ENCODE results near the gene SHLD1. TPM values are rescaled to one million over a fixed set of nuclear protein-coding genes. Genes with fewer than 3 reads are reported as not detected.

Gene SHLD1
- total RNA-seq, 1 experiment from 2014 or later = 2.4 TPM

DNA sequence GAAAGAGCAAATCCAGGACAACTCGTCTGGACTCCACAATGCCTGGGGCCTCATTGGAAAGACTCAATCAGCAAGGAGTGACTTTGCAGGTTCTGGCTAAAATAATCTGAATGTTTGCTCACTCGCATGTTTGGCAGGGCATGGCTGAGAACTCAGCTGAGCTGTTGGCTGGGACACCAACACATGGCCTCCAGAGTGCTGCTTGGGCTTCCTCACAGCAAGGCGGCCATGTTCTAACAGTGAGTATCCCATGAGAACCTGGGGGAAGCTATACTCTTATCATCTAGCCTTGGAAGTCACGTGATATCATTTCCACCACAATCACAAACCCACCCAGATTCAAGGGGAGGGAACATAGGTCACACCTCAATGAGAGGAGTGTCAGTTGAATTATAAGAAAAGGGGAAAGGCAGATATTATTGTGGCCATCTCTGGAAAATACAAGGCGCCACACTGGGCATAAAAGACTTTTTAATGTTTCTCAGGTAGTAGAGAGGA is 23.1 kb upstream of the SHLD1 start:
- H3K27ac ChIP-seq (ENCODE audit: low read depth, low read length) = no peak overlapping the region
- intact Hi-C loops (cut with micrococcal nuclease) = no loop called here
- no peak overlapping the region for H3K4me2 ChIP-seq (ENCODE audit: low read length)
- H4K20me1 ChIP-seq (ENCODE audit: insufficient read depth) = no peaks in the 10 kb centered on the region
- TF ChIP-seq JUND (IDR thresholded peaks at IDR 0.05) = no peak
- H2AFZ ChIP-seq (ENCODE audit: low read depth, low read length, poor library complexity, severe bottlenecking) = no peak overlapping the region
- no peaks in the 10 kb centered on the region for H3K79me2 ChIP-seq (ENCODE audit: insufficient read depth, low read length)
- H3K4me1 ChIP-seq (ENCODE audit: control insufficient read depth in 1 of 2, insufficient read depth in 2 of 2, low read length in 2 of 2) = no peaks in the 10 kb centered on the region
- peaks cover 0 to 6% of the 10 kb centered on the region in 2 experiments; a peak in 1 of 4 replicates for H3K9me3 ChIP-seq (ENCODE audit: control insufficient read depth in 1 of 2, insufficient read depth in 1 of 2, low read depth in 1 of 2, low read length in 2 of 2)
- POLR2A ChIA-PET = no interaction called here
- DNase-seq (ENCODE audit: low read depth, low spot score) (no peak), ATAC-seq (no peak)
- H3K9me2 ChIP-seq (ENCODE audit: insufficient read depth) = no peaks in the 10 kb centered on the region
- H3K9ac ChIP-seq (ENCODE audit: low read length) = no peak overlapping the region
- no peaks in the 10 kb centered on the region for H3K36me3 ChIP-seq (ENCODE audit: control insufficient read depth in 1 of 2, insufficient read depth in 2 of 2, low read length in 2 of 2)
- RAD21 ChIA-PET (ENCODE audit: low non-redundant PET in 1 of 2, low total read pairs in 2 of 2, uncharacterized antibody in 2 of 2, unreplicated experiment in 2 of 2) = no interaction called here
- BruUV-seq (replicated peaks) = no TSS peak
- H3K4me3 ChIP-seq (replicated peaks in 1 of 2; ENCODE audit: low read depth in 1 of 2, low read length in 2 of 2) = no peak overlapping the region
- CTCF ChIA-PET = no interaction called here
- no peaks in the 10 kb centered on the region for H3K27me3 ChIP-seq (ENCODE audit: insufficient read depth, low read length)

DNA sequence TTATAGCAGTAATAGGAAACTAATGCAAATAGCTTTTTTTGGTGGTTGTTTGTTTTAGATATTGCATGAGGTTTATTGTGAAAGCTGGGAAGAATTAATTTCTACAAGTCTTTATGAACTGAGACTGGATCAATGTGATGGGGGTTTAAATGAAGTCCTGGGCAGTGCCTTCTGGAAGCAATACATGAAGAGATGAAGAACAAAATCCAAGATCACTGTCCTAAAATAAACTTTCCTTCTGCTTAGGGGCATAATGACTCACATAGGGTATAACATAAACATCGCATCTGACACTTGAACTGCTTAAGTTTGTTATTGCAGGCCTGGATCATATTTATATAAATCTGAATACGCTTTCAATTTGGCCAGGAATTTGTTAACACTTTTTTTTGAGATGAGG is 20.9 kb upstream of the SHLD1 start:
- no peaks in the 10 kb centered on the region for H3K36me3 ChIP-seq (ENCODE audit: control insufficient read depth in 1 of 2, insufficient read depth in 2 of 2, low read length in 2 of 2)
- no peak overlapping the region for H2AFZ ChIP-seq (ENCODE audit: low read depth, low read length, poor library complexity, severe bottlenecking)
- H3K4me1 ChIP-seq (ENCODE audit: control insufficient read depth in 1 of 2, insufficient read depth in 2 of 2, low read length in 2 of 2) = no peaks in the 10 kb centered on the region
- H3K9ac ChIP-seq (ENCODE audit: low read length) = no peak overlapping the region
- H3K9me2 ChIP-seq (ENCODE audit: insufficient read depth) = no peaks in the 10 kb centered on the region
- ATAC-seq = no peak
- no peaks in the 10 kb centered on the region for H3K79me2 ChIP-seq (ENCODE audit: insufficient read depth, low read length)
- ChIA-PET CTCF (no interaction called here), POLR2A (no interaction called here), RAD21 (ENCODE audit: low non-redundant PET in 1 of 2, low total read pairs in 2 of 2, uncharacterized antibody in 2 of 2, unreplicated experiment in 2 of 2) (no interaction called here)
- no peak for TF ChIP-seq ZNF274 (IDR thresholded peaks at IDR 0.05; ENCODE audit: low read depth, low read length)
- no peak for TF ChIP-seq POLR2A (IDR thresholded peaks at IDR 0.05; ENCODE audit: borderline replicate concordance, extremely low read depth, insufficient read depth, insufficient read length)
- no peak for TF ChIP-seq POLR2AphosphoS5 (IDR thresholded peaks at IDR 0.05; ENCODE audit: low read depth, low read length)
- TF ChIP-seq EZH2phosphoT487 (IDR thresholded peaks at IDR 0.05; ENCODE audit: borderline replicate concordance) = no peak
- no peak for TF ChIP-seq FOSL1 (IDR thresholded peaks at IDR 0.05; ENCODE audit: low read depth)
- no peak for TF ChIP-seq SP1 (IDR thresholded peaks at IDR 0.05; ENCODE audit: low read depth)
- no peak for TF ChIP-seq EGR1 (IDR thresholded peaks at IDR 0.05; ENCODE audit: low read depth)
- TF ChIP-seq, protein P1, sequence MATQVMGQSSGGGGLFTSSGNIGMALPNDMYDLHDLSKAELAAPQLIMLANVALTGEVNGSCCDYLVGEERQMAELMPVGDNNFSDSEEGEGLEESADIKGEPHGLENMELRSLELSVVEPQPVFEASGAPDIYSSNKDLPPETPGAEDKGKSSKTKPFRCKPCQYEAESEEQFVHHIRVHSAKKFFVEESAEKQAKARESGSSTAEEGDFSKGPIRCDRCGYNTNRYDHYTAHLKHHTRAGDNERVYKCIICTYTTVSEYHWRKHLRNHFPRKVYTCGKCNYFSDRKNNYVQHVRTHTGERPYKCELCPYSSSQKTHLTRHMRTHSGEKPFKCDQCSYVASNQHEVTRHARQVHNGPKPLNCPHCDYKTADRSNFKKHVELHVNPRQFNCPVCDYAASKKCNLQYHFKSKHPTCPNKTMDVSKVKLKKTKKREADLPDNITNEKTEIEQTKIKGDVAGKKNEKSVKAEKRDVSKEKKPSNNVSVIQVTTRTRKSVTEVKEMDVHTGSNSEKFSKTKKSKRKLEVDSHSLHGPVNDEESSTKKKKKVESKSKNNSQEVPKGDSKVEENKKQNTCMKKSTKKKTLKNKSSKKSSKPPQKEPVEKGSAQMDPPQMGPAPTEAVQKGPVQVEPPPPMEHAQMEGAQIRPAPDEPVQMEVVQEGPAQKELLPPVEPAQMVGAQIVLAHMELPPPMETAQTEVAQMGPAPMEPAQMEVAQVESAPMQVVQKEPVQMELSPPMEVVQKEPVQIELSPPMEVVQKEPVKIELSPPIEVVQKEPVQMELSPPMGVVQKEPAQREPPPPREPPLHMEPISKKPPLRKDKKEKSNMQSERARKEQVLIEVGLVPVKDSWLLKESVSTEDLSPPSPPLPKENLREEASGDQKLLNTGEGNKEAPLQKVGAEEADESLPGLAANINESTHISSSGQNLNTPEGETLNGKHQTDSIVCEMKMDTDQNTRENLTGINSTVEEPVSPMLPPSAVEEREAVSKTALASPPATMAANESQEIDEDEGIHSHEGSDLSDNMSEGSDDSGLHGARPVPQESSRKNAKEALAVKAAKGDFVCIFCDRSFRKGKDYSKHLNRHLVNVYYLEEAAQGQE (IDR thresholded peaks at IDR 0.05; ENCODE audit: low read depth) = no peak
- TF ChIP-seq, protein P2, sequence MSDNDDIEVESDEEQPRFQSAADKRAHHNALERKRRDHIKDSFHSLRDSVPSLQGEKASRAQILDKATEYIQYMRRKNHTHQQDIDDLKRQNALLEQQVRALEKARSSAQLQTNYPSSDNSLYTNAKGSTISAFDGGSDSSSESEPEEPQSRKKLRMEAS (IDR thresholded peaks at IDR 0.05) = no peak
- TF ChIP-seq ZFX (IDR thresholded peaks at IDR 0.05) = no peak
- no peak for TF ChIP-seq SIN3A (IDR thresholded peaks at IDR 0.05; ENCODE audit: low read depth)
- no peak for DNase-seq (ENCODE audit: low read depth, low spot score)
- H3K4me3 ChIP-seq (replicated peaks in 1 of 2; ENCODE audit: low read depth in 1 of 2, low read length in 2 of 2) = no peak overlapping the region
- H3K4me2 ChIP-seq (ENCODE audit: low read length) = no peak overlapping the region
- no peaks in the 10 kb centered on the region for H3K27me3 ChIP-seq (ENCODE audit: insufficient read depth, low read length)
- intact Hi-C loops (cut with micrococcal nuclease) = no loop called here
- no TSS peak for BruUV-seq (replicated peaks)
- peaks cover 0 to 6% of the 10 kb centered on the region in 2 experiments; a peak in 1 of 4 replicates for H3K9me3 ChIP-seq (ENCODE audit: control insufficient read depth in 1 of 2, insufficient read depth in 1 of 2, low read depth in 1 of 2, low read length in 2 of 2)
- H4K20me1 ChIP-seq (ENCODE audit: insufficient read depth) = no peaks in the 10 kb centered on the region
- H3K27ac ChIP-seq (ENCODE audit: low read depth, low read length) = no peak overlapping the region

Measured in HCT116 (cell line).